Caco-2 (cell line): ENCODE results near the gene GPR39. TPM values are rescaled to one million over a fixed set of nuclear protein-coding genes. Genes with fewer than 3 reads are reported as not detected.
A peak's percentile ranks its signal among the peaks of the same experiment; 100 is the strongest.

Experiments
- BruUV-seq: library from RNA; stranded (reverse); fragments of 400-500 nt; replicated peaks from 2 replicates; lab custom pipeline; 2021; lab: Mats Ljungman, UMichigan
- CTCF ChIA-PET: fragments of 300-600 bp; sonication (Branson Sonifier 250); formaldehyde crosslinking; loops from one replicate; lab custom pipeline; 2022; ENCODE audit warnings: antibody characterized with exemption; lab: Charles Lee
- POLR2A ChIA-PET: fragments of 300-600 bp; sonication (Branson Sonifier 250); formaldehyde crosslinking; loops from one replicate; lab custom pipeline; 2022; ENCODE audit warnings: antibody characterized with exemption; lab: Charles Lee
- DNase-seq, 2 experiments: peaks; one replicate each; pipeline versions ENCODE4 v3.0.0 to v3.0.0-alpha.2; 2020 to 2022
- H3K27me3 ChIP-seq: replicated peaks from 2 replicates; pipeline ENCODE4 v1.6.0; 2011; ENCODE audit warnings: low read length; ENCODE audit not compliant: control insufficient read depth, insufficient read depth
- H3K36me3 ChIP-seq: 2 replicates; pipeline ENCODE4 v1.5.1; 2011; ENCODE audit warnings: low read length; ENCODE audit not compliant: control insufficient read depth, insufficient read depth
- H3K4me1 ChIP-seq: fragments of 250-450 bp; sonication (Bioruptor Pico); 2 replicates; pipeline ENCODE4 v1.5.1; 2020; ENCODE audit warnings: mild to moderate bottlenecking
- H3K4me3 ChIP-seq: 2 replicates; pipeline ENCODE4 v1.5.1; 2011; ENCODE audit warnings: low read depth, mild to moderate bottlenecking, control low read depth, low read length
- H3K9me3 ChIP-seq: fragments of 250-450 bp; sonication (Bioruptor Pico); 2 replicates; pipeline ENCODE4 v1.5.1; 2020; ENCODE audit warnings: mild to moderate bottlenecking, moderate library complexity
- H3K27ac Mint-ChIP-seq: one replicate; pipeline ENCODE4 v1.8.0; 2022; ENCODE audit warnings: mixed read lengths; ENCODE audit not compliant: unreplicated experiment
- H3K27me3 Mint-ChIP-seq: one replicate; pipeline ENCODE4 v1.8.0; 2022; ENCODE audit warnings: mixed read lengths; ENCODE audit not compliant: insufficient read depth, unreplicated experiment
- H3K36me3 Mint-ChIP-seq: one replicate; pipeline ENCODE4 v1.8.0; 2022; ENCODE audit warnings: mild to moderate bottlenecking, mixed read lengths; ENCODE audit not compliant: insufficient read depth, unreplicated experiment
- H3K4me1 Mint-ChIP-seq: one replicate; pipeline ENCODE4 v1.8.0; 2022; ENCODE audit warnings: low read depth, mixed read lengths; ENCODE audit not compliant: unreplicated experiment
- H3K4me3 Mint-ChIP-seq: one replicate; pipeline ENCODE4 v1.8.0; 2022; ENCODE audit warnings: mild to moderate bottlenecking, moderate library complexity, mixed read lengths; ENCODE audit not compliant: unreplicated experiment
- H3K9me3 Mint-ChIP-seq: one replicate; pipeline ENCODE4 v1.8.0; 2022; ENCODE audit warnings: mixed read lengths; ENCODE audit not compliant: unreplicated experiment
- CTCF ChIP-seq, 2 experiments: fragments of 200-600 bp in 1 of 2; IDR thresholded peaks; 1 replicate in 1 of 2; 2 replicates in 1 of 2; pipeline versions ENCODE4 v1.5.1 to v1.8.0; 2011 to 2022; ENCODE audit warnings: antibody characterized with exemption in 1 of 2, control low read depth in 1 of 2, inconsistent platforms in 1 of 2, low read depth in 1 of 2, low read length in 1 of 2, mild to moderate bottlenecking in 1 of 2, moderate library complexity in 1 of 2; ENCODE audit not compliant: insufficient read depth in 1 of 2, severe bottlenecking in 1 of 2, unreplicated experiment in 1 of 2
- intact Hi-C: fragments of 100-400 bp; cut with micrococcal nuclease; formaldehyde crosslinking; loops from one replicate; pipeline ENCODE4 v1.10.0; 2022; ENCODE audit not compliant: unreplicated experiment
- total RNA-seq: library from RNA; stranded (reverse); gene quantifications from 2 replicates; pipeline ENCODE4 v1.2.3, GENCODE V29; 2022

GPR39 gene
- total RNA-seq, 1 experiment from 2014 or later: 26.8 TPM

- Histone ChIP-seq H3K36me3 (no peaks in the 10 kb centered on the region), H3K4me3 (no peak overlapping the region), H3K9me3 (no peaks in the 10 kb centered on the region), H3K27me3 (no peaks in the 10 kb centered on the region), H3K4me1 (no peaks in the 10 kb centered on the region)
- CTCF ChIA-PET: no interaction called here
- POLR2A ChIA-PET: no interaction called here
- Mint-ChIP-seq H3K27ac (peak overlapping the region; percentile 34), H3K36me3 (no peaks in the 10 kb centered on the region), H3K9me3 (no peaks in the 10 kb centered on the region), H3K4me1 (peaks cover 17% of the 10 kb centered on the region), H3K27me3 (no peaks in the 10 kb centered on the region), H3K4me3 (no peak overlapping the region)
- DNase-seq: no peak
- intact Hi-C loops: no loop called here
- TF ChIP-seq CTCF (IDR thresholded peaks at IDR 0.05; ENCODE audit: insufficient read depth in 1 of 2, low read depth in 1 of 2, low read length in 1 of 2, severe bottlenecking in 1 of 2, unreplicated experiment in 1 of 2): no peak
- no TSS peak for BruUV-seq
Measured at GRCh38 chr2:132581991-132582738, 165.6 kb downstream of the GPR39 start.

GRCh38 chr2:132583666-132584360 is 167.2 kb downstream of the GPR39 start:
- H3K4me1 Mint-ChIP-seq: peaks cover 29% of the 10 kb centered on the region
- H3K27me3 Mint-ChIP-seq: no peaks in the 10 kb centered on the region
- H3K4me3 Mint-ChIP-seq: no peak overlapping the region
- BruUV-seq: no TSS peak
- ChIA-PET CTCF (no interaction called here), POLR2A (no interaction called here)
- no peaks in the 10 kb centered on the region for H3K9me3 Mint-ChIP-seq
- Histone ChIP-seq H3K9me3 (no peaks in the 10 kb centered on the region), H3K4me3 (no peak overlapping the region), H3K4me1 (peaks cover 13% of the 10 kb centered on the region), H3K36me3 (no peaks in the 10 kb centered on the region), H3K27me3 (no peaks in the 10 kb centered on the region)
- no peak for DNase-seq
- no peaks in the 10 kb centered on the region for H3K36me3 Mint-ChIP-seq
- no peak for TF ChIP-seq CTCF (IDR thresholded peaks at IDR 0.05; ENCODE audit: insufficient read depth in 1 of 2, low read depth in 1 of 2, low read length in 1 of 2, severe bottlenecking in 1 of 2, unreplicated experiment in 1 of 2)
- no peak overlapping the region for H3K27ac Mint-ChIP-seq
- intact Hi-C loops: no loop called here

GRCh38 chr2:132584976-132585817 is 168.6 kb downstream of the GPR39 start:
- intact Hi-C loops: no loop called here
- POLR2A ChIA-PET: no interaction called here

More at GRCh38 chr2:132584976-132585817, 168.6 kb downstream of the GPR39 start:
- Histone ChIP-seq H3K4me1 (peaks cover 27% of the 10 kb centered on the region), H3K4me3 (no peak overlapping the region), H3K9me3 (no peaks in the 10 kb centered on the region), H3K36me3 (no peaks in the 10 kb centered on the region), H3K27me3 (no peaks in the 10 kb centered on the region)
- BruUV-seq: no TSS peak
- no peak overlapping the region for H3K27ac Mint-ChIP-seq
- CTCF ChIA-PET: no interaction called here
- H3K9me3 Mint-ChIP-seq: peaks cover 2% of the 10 kb centered on the region
- H3K4me3 Mint-ChIP-seq: no peak overlapping the region
- no peak for TF ChIP-seq CTCF (IDR thresholded peaks at IDR 0.05; ENCODE audit: insufficient read depth in 1 of 2, low read depth in 1 of 2, low read length in 1 of 2, severe bottlenecking in 1 of 2, unreplicated experiment in 1 of 2)
- no peak for DNase-seq
- H3K4me1 Mint-ChIP-seq: peaks cover 39% of the 10 kb centered on the region
- H3K36me3 Mint-ChIP-seq: no peaks in the 10 kb centered on the region
- no peaks in the 10 kb centered on the region for H3K27me3 Mint-ChIP-seq
